Measurements from ENCODE around the gene IGF2.
"Not testable (repeated sequence)": the region's sequence is repeated elsewhere in the genome, so short reads cannot be mapped to it uniquely, and the experiment has no call there.

IGF2 gene

GRCh38 chr11:2136209-2136951, 2.8 kb downstream of the IGF2 start:
- no peak for DNase-seq

GRCh38 chr11:2135648-2136201, 3.5 kb downstream of the IGF2 start:
- DNase-seq = no peak

- DNase-seq = no peak
These were observed 4.1 kb downstream of the IGF2 start for GRCh38 chr11:2135018-2135569.

GRCh38 chr11:2134022-2135010, 4.9 kb downstream of the IGF2 start:
- DNase-seq = no peak

GRCh38 chr11:2133241-2134021, 5.8 kb downstream of the IGF2 start:
- no peak for DNase-seq

- no peak for DNase-seq
These were observed 6.3 kb downstream of the IGF2 start for GRCh38 chr11:2132874-2133240.

- DNase-seq = no peak
These were observed 6.9 kb downstream of the IGF2 start for GRCh38 chr11:2132246-2132645.

- no peak for DNase-seq
These were observed 7.6 kb downstream of the IGF2 start for GRCh38 chr11:2131371-2132236.

GRCh38 chr11:2130881-2131352, 8.3 kb downstream of the IGF2 start:
- no peak for DNase-seq

- no peak for DNase-seq
These were observed 9.4 kb downstream of the IGF2 start for GRCh38 chr11:2129699-2130366.

- no peak for DNase-seq
These were observed 9.9 kb downstream of the IGF2 start for GRCh38 chr11:2129308-2129698.

- DNase-seq = no peak
These were observed 10.5 kb downstream of the IGF2 start for GRCh38 chr11:2128511-2129307.

- DNase-seq = no peak
These were observed 11.1 kb downstream of the IGF2 start for GRCh38 chr11:2128130-2128510.

GRCh38 chr11:2127482-2128129, 11.6 kb downstream of the IGF2 start:
- no peak for DNase-seq

GRCh38 chr11:2126520-2127085, 12.6 kb downstream of the IGF2 start:
- DNase-seq = no peak

GRCh38 chr11:2124736-2125484, 14.3 kb downstream of the IGF2 start:
- not testable (repeated sequence) for DNase-seq

GRCh38 chr11:2123628-2123960, 15.6 kb downstream of the IGF2 start:
- no peak for DNase-seq

- DNase-seq = no peak
These were observed 16.1 kb downstream of the IGF2 start for GRCh38 chr11:2122907-2123627.
